Islet precursor cell (in vitro differentiated cells): ENCODE measurements around the gene SLC7A6.
A peak's percentile ranks its signal among the peaks of the same experiment; 100 is the strongest.

Experiments used
- DNase-seq: peaks from one replicate; pipeline ENCODE4 v3.0.0-alpha.2; 2018

Gene SLC7A6

DNA sequence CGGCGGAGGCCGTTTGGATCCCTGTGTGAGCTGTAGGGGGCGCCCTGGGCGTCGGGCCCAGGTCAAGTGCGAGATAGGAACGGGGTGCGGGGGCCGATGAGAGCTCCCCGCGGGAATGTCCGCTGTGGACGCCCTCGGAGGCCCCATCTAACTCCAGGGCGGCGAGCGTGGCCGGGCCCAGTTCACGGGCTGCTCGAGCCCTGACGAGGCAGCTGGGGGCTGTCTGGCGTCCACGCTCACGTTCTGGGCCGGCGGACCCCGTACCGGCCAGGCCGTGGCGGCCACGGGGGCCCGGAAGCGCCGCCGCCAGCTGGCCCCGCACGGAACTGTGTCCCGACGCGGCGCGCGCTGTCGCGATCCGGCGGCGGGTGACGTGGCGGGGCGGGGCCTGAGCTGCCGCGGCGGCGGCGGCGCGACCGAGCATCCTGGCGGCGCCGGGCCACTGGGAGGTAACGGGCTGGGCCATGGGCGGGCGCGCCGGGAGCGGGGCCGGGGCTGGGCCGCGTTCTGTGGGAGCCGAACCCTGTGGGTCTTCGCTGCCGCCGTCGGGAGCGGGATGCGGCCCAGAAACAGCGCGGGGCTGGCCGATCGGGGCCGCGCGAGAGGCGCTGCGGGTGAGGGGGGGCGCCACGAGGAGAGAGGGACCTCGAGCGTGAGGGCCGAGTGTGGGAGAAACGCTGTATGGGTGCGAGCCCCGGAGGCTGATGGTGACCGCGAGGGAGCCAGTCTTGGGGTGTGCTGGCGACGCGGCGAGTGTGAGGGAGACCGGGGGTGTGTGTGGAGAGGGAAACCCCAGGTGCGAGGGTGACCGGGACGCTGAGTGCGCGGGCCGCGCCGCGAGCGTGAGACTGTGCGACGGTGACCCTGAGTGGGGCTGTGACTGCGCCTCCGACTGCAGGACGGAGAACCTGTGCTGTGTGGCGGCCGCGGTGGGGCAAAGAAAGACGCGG, at the start of gene SLC7A6:
SLC7A6 (plus strand) TSS at position 399 of the 950 bp plus-strand sequence. CDS start 10,201 bp downstream, outside the sequence.
- DNase-seq, result peak; percentile 84

DNA sequence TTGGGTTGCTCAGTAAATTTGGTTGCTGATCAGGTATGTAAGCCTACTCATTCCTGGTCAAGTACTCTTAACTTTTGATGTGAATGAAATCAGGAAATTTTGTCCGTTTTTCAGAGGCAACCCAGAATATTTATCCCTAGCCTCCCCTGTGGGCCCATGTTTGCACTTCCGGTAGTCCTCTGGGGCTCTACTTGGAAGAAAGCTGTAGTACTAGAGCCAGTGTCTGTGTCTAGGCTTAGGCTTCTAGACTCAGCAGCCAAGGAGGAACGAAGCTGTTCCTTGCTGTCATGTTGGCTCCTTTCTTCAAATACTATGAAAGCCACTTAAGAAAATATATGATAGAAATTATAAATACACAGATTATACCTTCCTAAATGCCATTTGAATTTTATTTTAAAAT, 49.6 kb upstream of the SLC7A6 start:
- no peak for DNase-seq

DNA sequence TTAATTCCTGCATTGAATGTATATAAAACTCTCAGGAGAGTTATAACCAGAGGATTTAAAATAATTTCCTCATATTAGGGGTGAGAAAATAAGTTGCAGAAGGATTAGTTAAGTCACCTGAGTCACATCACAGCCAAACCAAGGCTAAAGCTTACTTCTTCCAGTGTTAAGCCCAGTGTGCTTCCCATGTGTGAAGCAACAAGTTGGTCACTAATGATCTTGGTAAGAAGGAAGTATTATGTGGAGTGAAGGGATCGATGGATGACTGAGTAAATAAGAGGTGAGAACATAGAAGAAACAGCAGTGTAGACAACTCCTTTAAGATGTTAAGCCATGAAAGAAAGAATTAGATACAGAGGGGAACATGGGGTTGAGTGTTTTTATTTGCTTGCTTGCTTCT, 49.0 kb upstream of the SLC7A6 start:
- DNase-seq, result no peak

DNA sequence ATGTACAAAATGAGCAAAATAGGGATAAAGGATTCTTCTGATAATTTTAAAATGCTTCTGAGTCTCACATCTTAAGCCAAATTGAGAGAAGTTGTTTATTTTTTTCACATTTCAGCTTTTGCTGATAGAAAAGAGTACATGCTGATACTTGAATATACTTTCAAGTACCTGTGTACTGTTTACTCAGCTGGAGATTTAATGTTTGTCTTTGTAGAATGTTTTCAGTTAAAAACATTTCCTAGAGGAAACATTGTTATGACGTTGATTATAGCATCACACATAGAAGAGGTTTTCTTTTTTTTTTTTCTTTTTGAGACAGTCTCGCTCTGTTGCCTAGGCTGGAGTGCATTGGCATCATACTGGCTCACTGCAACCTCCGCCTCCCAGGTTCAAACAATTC, 48.1 kb upstream of the SLC7A6 start:
- DNase-seq, result no peak

DNA sequence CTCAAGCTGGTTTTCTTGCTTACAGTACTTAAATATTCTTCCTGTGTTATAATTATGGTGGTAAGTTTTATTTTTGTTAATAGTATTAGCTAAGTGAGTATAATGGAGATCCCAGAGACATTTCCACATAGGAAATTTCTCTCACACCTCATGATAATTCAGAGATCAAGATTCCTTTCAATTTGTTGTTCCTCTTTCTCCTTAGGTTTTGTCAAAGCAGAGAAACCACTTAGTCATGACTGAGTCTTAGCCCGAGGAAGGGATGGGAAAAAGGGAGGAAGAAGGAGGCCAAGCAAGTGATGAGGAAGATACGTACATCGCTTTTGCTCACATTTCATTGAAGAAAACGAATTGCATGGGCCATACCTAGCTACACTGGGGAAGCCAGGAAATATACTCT, 46.8 kb upstream of the SLC7A6 start:
- DNase-seq, result no peak

DNA sequence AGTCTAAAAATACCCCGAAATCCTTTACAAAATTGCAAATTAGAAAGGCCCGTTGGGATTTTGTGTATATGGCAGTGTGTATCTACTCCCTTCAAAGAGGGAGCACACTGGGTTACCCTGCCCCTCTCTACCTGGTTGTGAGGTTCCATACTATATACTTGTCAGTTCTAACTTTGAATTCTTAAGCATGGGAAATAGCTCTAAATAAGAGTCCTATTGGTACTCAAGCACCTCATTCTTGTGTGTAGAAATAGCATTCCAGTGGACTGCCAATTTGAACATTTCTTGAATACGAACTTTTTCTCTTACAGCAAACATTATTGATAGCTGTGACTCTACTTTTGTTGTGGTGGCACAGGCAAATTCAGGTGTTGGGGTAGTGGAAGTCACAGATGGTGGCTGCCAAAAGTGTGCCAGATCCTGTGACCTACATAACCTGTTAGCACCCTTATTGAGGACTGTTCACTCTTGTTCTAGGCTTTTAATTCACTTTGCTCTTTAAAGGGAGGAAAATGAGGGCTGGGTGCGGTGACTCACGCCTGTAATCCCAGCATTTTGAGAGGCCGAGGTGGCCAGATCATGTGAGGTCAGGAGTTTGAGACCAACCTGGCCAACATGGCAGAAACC, 44.5 kb upstream of the SLC7A6 start:
- DNase-seq, result no peak

DNA sequence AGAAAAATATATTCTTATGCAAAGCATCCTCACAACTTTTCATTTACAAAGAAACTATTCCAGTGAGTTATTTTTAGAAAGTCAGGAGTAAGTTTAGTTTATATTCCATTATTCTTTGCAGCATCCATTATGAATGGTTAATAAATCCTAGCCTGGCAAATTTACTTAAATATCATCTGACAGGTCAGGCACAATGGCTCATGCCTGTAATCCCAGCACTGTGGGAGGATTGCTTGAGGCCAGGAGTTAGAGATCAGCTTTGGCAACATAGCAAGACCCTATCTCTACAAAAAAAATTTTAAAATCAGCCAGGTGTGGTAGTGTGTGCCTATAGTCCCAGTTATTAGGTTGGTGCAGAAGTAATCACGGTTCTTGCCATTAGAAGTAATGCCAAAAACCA, 41.3 kb upstream of the SLC7A6 start:
- DNase-seq, result no peak

DNA sequence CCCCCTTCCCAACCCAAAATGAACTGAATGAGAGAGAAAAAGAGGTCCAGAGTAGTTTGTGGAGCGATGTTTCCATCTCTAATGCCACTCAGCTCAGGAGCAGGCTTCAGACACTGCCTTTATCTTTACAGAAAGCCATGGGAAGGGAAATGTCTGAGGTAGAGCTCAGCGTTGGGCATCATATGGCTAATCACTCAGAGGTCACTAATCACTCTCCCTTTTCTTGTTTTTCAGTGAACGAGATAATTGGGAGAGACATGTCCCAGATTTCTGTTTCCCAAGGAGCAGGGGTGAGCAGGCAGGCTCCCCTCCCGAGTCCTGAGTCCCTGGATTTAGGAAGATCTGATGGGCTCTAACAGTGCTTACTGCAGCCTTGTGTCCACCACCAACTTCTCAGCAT, 38.2 kb upstream of the SLC7A6 start:
- DNase-seq, result no peak

DNA sequence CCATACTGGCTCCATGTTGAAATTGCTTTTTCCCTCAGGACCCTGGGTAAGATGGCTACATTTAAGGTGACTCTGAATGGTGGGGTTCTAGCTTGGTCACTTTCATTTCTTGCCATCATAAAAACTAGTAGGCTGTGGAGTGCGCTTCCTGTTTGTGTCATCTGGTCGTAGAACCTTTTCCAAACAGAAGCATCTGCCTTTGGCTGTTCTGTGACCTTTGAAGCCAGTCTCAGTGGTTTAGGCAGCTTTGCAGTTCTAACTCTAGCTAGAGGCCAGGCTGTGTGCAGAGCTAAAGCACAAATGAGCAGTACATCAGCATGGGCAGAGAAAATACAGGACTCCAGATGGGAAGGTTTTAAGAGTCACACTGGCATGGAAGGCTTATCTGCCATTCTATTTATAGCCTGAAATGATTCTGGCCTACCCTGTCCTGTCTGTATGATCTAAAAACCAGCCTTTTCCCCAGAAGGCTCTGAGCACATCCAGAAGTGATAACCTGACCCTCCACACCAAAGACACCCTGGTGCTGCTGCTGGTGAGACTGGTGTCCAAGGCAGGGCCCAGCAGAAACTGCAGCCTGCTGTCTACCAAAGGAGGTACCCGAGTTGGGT, 37.0 kb upstream of the SLC7A6 start:
- no peak for DNase-seq

DNA sequence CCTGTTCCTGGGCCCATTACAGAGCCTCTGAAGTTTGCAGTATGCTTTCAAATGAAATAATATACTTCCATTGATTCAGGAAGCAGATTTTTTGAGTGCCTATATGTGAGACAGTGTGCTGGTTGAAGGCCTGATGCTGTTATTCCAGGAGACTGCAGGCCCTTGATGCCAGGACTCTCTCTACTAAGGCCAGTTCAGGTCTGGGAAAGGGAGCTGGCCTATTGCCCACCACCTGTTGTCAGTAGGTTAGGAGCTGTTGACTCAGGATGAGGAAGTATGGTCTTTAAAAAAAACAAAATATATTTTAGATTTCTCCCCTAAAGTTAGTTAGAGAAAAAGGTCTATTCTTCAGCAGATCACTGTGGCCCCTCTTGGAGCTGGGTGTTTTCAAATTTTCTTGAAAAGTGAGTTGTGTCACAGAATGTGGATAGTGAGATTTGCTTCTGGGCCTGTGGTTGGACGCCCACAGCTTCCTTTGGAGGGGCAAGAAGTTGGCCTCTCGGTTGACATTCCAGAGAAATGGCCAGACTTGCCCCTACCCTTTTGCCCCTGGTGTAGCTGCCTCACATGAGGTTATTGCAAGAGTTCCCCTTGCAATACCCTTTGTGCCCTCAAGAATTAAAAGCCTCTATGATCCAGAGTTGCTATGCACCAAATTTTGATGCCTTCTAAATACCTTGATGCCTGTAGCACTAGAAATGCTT, 36.3 kb upstream of the SLC7A6 start:
- no peak for DNase-seq

DNA sequence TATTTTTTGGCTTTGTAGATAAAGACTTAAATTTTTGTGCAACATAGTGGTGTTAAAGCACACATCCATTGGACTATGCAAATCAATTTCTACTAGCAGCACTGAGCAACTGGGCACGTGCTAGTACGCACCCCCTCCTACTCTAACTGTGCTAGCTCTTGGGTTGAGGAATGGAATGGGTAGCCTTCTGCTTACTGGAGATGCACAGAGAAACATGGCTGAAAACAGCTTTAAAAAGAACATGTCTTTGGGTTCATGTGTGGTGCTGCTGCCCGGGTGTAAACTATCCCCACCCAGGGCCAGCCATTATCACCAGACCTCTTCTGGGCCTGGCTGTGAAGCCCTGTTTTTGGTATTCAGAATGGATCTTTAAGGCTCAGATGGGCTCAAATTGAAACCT, 35.7 kb upstream of the SLC7A6 start:
- no peak for DNase-seq

DNA sequence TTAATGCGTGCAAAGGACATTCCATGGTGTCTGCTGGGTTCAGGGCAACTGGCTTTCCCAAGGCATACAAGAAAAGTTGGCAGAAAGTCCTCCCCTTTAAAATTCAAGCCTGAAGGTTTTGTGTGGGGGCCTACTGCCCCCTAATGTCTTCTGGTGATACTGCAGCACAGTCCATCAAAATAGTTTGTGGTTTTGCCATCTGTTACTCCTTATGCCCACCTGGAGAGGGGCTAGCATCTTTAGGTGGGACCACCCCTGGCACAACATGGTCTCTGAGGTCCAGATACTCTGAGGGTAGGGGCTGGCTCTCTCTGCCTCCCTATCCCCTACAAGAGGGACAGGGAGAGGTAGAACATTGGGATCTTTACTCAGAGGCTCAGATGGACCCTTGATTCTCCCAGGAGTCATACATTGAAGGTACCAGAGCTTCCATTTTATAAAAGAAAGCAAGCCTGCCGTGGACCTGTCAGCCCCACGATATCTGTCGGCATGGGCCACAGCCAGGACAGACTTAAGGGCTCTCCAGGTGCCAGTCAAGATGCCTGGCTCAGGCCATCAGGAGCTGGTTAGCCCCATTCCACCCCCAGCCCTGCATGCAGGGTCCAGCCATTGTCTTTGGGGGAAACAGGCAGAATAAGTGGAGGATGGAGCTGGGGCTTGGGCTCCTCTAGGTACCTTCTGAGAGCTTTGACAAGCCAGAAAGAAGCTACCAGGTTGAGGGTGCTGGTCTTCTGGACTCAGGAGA, 34.7 kb upstream of the SLC7A6 start:
- no peak for DNase-seq

DNA sequence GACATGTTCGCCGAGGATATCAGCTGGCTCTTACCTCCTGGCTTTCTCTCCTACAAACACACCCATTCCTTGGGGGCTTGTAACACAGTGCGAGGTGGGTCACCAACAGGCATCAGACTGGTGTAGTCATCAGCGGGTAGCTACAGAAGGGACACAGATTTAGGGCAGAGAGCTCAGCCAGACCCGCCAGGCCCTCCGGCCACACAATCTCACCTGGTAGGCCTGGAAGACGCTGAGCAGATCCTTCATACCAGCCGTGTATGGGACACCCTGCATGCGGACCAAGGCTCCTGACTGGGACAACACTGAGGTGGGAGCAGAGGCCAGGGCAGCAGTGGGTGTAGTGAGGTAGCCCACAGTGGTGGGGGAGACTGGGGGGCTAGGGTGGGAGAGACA, 34.2 kb upstream of the SLC7A6 start:
- DNase-seq, result no peak

DNA sequence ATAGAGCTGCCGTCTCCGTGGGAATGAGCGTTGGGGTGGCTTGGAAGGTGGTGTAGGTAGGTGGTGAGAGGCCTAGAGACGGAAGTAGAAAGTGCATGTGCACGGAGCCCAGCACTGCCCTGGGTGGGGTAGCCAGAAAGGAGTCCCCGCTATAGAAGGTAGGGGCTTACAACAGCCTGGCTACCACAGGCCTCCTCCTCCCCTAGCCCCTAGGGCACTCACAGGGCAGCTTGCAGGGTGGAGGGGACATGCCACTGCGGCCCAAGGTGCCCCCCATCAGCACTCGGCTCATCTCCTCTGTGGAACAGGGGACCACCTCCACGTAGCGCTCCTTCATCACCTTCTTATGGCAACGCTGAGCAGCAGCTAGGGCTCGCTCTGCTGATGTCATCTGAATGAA, 33.4 kb upstream of the SLC7A6 start:
- DNase-seq, result no peak

DNA sequence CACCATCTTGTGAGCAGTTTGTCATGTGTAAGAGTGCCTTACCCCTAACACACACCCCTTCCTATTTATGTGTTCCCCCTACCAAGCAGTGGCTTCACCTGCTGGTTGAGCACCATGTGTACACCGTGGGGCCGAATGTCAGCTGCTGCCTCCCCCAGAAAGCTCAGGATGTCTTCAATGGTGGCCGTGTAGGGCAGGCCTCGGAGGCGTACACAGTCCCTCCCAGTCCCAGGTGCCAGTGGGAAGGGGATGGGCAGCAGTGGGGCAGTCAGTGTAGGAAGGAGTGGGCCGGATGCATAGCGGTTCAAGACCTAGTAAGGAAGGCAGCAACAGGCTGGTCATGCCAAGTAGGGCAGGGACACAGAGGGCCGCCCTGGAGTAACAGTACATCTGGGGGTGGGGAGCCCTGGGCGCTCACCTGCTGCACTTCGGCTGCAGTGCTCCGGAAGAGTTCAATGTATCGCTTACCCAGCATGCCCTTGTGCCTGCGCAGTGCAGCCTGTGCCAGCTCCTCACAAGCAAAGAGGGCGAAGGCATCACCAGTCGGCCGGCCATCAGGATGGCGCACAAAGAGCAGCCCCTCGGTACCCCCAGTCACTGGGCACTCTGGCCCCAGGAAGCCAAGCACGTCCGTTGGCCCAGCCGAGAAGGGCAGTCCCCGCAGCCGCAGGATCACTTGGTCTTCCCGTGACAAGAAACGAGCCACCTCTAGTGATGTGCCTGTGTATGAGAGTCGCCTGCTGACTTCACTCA, 32.8 kb upstream of the SLC7A6 start:
- no peak for DNase-seq

DNA sequence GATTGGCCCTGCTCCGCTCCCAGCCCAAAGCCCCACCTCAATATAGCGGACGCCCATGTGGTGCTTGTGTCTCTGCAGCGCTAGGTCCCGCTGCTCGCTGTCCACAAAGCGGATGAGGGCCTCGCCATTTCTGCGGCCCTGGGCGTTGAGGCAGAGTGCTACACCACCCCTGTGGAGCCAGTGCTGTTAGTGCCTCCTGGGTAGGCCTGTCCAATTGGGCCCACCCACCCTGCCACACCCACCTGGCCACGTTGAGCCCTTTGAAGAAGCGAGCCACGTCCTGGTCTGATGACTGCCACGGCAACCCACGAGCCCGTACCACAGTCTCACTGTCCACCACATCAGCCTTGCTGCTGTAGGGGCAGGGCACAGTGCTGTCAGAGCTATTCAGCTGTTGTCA, 32.0 kb upstream of the SLC7A6 start:
- no peak for DNase-seq

DNA sequence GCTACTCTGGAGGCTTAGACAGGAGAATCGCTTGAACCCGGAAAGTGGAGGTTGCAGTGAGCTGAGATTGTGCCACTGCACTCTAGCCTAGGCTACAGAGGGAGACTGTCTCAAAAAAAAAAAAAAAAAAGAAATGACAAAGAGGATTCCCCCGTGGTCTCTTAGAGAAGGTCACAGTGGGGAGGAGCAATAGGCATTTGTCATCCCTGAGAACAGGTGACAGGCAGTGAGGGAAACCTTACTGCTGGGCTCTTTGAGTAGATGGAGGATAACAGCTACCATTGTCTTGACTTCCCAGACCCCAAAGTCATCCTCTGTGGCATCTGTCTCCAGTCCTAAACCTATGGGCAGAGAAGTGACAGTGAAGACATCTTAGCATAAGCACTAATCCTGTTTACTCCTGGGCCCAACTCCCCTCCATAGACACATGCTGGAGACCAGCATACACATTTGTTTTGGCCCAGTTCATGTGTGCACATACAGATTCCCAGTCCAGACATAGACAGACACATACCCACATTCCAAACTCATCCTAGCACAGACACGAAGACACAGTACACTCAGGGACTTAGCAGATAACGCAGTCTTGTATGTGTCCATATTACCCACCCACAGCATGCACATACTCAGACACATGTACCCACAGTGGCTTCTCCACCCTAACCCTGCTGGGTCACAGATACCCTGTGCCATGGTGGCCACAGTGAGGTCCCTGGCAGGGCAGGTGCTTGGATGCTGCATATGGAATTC, 31.1 kb upstream of the SLC7A6 start:
- DNase-seq, result no peak

DNA sequence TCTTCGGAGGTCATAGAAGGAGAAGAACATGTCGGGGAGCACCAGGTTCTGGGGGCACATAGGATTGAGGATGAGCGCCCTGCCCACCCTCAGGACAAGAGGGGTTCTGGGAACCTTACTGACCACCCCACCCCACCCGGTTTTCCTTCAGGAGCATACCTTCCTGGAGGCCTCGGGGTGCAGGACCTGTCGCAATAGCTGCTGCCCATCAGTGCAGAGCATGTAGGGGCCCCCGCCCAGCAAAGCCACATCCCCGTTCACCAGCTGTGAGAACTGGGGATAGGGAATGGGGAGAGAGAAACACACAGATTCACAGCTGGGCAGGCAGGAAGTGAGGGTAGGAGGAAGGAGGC, 30.5 kb upstream of the SLC7A6 start:
- DNase-seq, result no peak

DNA sequence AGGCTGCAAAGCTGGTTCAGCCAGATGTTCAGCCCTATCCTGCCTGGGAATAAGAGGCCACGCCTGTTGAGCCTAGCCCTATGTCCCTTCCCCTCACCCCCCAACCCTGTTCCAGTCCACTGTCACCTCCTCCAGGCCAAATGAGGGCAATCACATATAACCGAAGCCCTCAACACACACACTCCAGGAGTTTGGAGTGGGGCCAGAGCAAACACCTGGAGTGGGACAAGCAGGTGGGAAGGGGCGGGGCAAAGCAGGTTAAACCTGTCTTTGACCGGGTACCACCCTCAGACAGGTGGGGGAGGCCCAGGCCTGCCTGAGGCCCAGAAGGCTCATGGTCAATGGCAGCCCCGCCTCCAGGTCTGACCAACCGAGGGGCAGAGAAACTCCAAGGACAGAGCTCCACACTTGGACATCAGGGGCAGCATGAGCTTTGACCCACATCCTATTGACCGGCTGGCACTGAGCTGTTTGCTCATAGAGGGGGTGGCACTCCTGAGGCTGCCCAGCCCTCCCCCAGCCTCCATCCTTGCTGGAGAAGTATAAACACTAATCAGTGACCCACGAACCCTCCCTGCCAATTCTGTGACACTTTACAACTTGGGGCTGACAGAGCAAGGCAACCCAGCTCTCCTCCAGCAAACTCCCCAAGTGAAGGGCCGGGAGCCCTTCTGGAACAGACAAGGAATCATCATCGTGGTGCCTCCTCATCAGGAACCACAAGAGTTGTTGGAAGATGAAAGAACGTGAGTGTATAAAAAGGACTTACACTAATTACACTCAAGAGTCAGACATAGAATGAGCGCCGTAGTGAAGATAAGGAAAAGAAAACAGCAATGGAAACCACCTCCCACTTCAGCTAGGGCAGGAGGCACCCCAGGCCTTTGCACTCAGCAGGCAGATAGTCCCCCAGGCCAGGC, 29.9 kb upstream of the SLC7A6 start:
- DNase-seq, result peak; percentile 80
